Measurements from ENCODE around the gene UCMA.

Gene UCMA

GRCh38 chr10:13231808-13232207 is 2.4 kb downstream of the UCMA start:
- Histone ChIP-seq H3K9ac (ENCODE audit: low read depth, low read length) (no peak overlapping the region), H3K27ac (ENCODE audit: low read depth, low read length) (no peak overlapping the region), H3K9me3 (ENCODE audit: insufficient read depth, low read depth, low read length) (no peaks in the 10 kb centered on the region), H3K4me3 (ENCODE audit: low read length) (no peak overlapping the region), H3K36me3 (ENCODE audit: insufficient read depth, low read length) (no peaks in the 10 kb centered on the region), H3K27me3 (ENCODE audit: insufficient read depth, low read length) (no peaks in the 10 kb centered on the region), H3K4me1 (ENCODE audit: insufficient read depth, low read length) (peaks cover 22% of the 10 kb centered on the region; the same call in 1 of the 2 replicates)
- WGBS, result 86% methylated on average over 6 of the region's 6 CpGs

GRCh38 chr10:13231190-13231589 is 3.0 kb downstream of the UCMA start:
- Histone ChIP-seq H3K4me1 (ENCODE audit: insufficient read depth, low read length) (peaks cover 22% of the 10 kb centered on the region; the same call in 1 of the 2 replicates), H3K36me3 (ENCODE audit: insufficient read depth, low read length) (no peaks in the 10 kb centered on the region), H3K27ac (ENCODE audit: low read depth, low read length) (no peak overlapping the region), H3K27me3 (ENCODE audit: insufficient read depth, low read length) (no peaks in the 10 kb centered on the region), H3K9ac (ENCODE audit: low read depth, low read length) (no peak overlapping the region), H3K9me3 (ENCODE audit: insufficient read depth, low read depth, low read length) (no peaks in the 10 kb centered on the region), H3K4me3 (ENCODE audit: low read length) (no peak overlapping the region)
- 83% methylated on average over 9 of the region's 9 CpGs for WGBS

- H3K27me3 ChIP-seq (ENCODE audit: insufficient read depth, low read length), result no peaks in the 10 kb centered on the region
- no peak overlapping the region for H3K27ac ChIP-seq (ENCODE audit: low read depth, low read length)
- 88% methylated on average over 5 of the region's 5 CpGs for WGBS
- no peak overlapping the region for H3K9ac ChIP-seq (ENCODE audit: low read depth, low read length)
- H3K4me1 ChIP-seq (ENCODE audit: insufficient read depth, low read length), result peaks cover 11% of the 10 kb centered on the region; the same call in 1 of the 2 replicates
- H3K9me3 ChIP-seq (ENCODE audit: insufficient read depth, low read depth, low read length), result no peaks in the 10 kb centered on the region
- H3K4me3 ChIP-seq (ENCODE audit: low read length), result no peak overlapping the region
- no peaks in the 10 kb centered on the region for H3K36me3 ChIP-seq (ENCODE audit: insufficient read depth, low read length)
These were observed 7.1 kb downstream of the UCMA start for GRCh38 chr10:13227031-13227430.

- Histone ChIP-seq H3K27ac (ENCODE audit: low read depth, low read length) (no peak overlapping the region), H3K27me3 (ENCODE audit: insufficient read depth, low read length) (no peaks in the 10 kb centered on the region), H3K9ac (ENCODE audit: low read depth, low read length) (no peak overlapping the region), H3K9me3 (ENCODE audit: insufficient read depth, low read depth, low read length) (no peaks in the 10 kb centered on the region), H3K36me3 (ENCODE audit: insufficient read depth, low read length) (no peaks in the 10 kb centered on the region), H3K4me1 (ENCODE audit: insufficient read depth, low read length) (peaks cover 11% of the 10 kb centered on the region; the same call in 1 of the 2 replicates), H3K4me3 (ENCODE audit: low read length) (no peak overlapping the region)
- WGBS, result 85% methylated on average over 8 of the region's 8 CpGs
These were observed 8.6 kb downstream of the UCMA start for GRCh38 chr10:13225601-13226000.

- no peak overlapping the region for H3K27ac ChIP-seq (ENCODE audit: low read depth, low read length)
- 83% methylated on average over 11 of the region's 11 CpGs for WGBS
These were observed 9.8 kb downstream of the UCMA start for GRCh38 chr10:13224210-13224995.

GRCh38 chr10:13223241-13223640 is 10.9 kb downstream of the UCMA start:
- no peaks in the 10 kb centered on the region for H3K9me3 ChIP-seq (ENCODE audit: insufficient read depth, low read depth, low read length)
- H3K27me3 ChIP-seq (ENCODE audit: insufficient read depth, low read length), result no peaks in the 10 kb centered on the region
- no peak overlapping the region for H3K4me3 ChIP-seq (ENCODE audit: low read length)
- 96% methylated on average over 9 of the region's 9 CpGs for WGBS
- H3K9ac ChIP-seq (ENCODE audit: low read depth, low read length), result no peak overlapping the region
- H3K27ac ChIP-seq (ENCODE audit: low read depth, low read length), result no peak overlapping the region
- no peaks in the 10 kb centered on the region for H3K36me3 ChIP-seq (ENCODE audit: insufficient read depth, low read length)
- peaks cover 4% of the 10 kb centered on the region for H3K4me1 ChIP-seq (ENCODE audit: insufficient read depth, low read length)

More at GRCh38 chr10:13224210-13224995, 9.8 kb downstream of the UCMA start:
- H3K4me1 ChIP-seq (ENCODE audit: insufficient read depth, low read length), result peaks cover 5% of the 10 kb centered on the region
- no peaks in the 10 kb centered on the region for H3K27me3 ChIP-seq (ENCODE audit: insufficient read depth, low read length)
- no peak overlapping the region for H3K4me3 ChIP-seq (ENCODE audit: low read length)
- H3K9ac ChIP-seq (ENCODE audit: low read depth, low read length), result no peak overlapping the region
- no peaks in the 10 kb centered on the region for H3K9me3 ChIP-seq (ENCODE audit: insufficient read depth, low read depth, low read length)
- H3K36me3 ChIP-seq (ENCODE audit: insufficient read depth, low read length), result no peaks in the 10 kb centered on the region

GRCh38 chr10:13222566-13222965 is 11.6 kb downstream of the UCMA start:
- H3K27ac ChIP-seq (ENCODE audit: low read depth, low read length), result no peak overlapping the region
- H3K9ac ChIP-seq (ENCODE audit: low read depth, low read length), result no peak overlapping the region
- no peaks in the 10 kb centered on the region for H3K27me3 ChIP-seq (ENCODE audit: insufficient read depth, low read length)
- 94% methylated on average over 7 of the region's 7 CpGs for WGBS
- H3K4me1 ChIP-seq (ENCODE audit: insufficient read depth, low read length), result peaks cover 4% of the 10 kb centered on the region
- no peaks in the 10 kb centered on the region for H3K36me3 ChIP-seq (ENCODE audit: insufficient read depth, low read length)
- H3K9me3 ChIP-seq (ENCODE audit: insufficient read depth, low read depth, low read length), result no peaks in the 10 kb centered on the region
- no peak overlapping the region for H3K4me3 ChIP-seq (ENCODE audit: low read length)

GRCh38 chr10:13222151-13222550 is 12.0 kb downstream of the UCMA start:
- Histone ChIP-seq H3K4me3 (ENCODE audit: low read length) (no peak overlapping the region), H3K9me3 (ENCODE audit: insufficient read depth, low read depth, low read length) (no peaks in the 10 kb centered on the region), H3K4me1 (ENCODE audit: insufficient read depth, low read length) (peaks cover 4% of the 10 kb centered on the region), H3K27me3 (ENCODE audit: insufficient read depth, low read length) (no peaks in the 10 kb centered on the region), H3K9ac (ENCODE audit: low read depth, low read length) (no peak overlapping the region), H3K27ac (ENCODE audit: low read depth, low read length) (no peak overlapping the region), H3K36me3 (ENCODE audit: insufficient read depth, low read length) (no peaks in the 10 kb centered on the region)
- 91% methylated on average over 6 of the region's 6 CpGs for WGBS

GRCh38 chr10:13221572-13221971 is 12.6 kb downstream of the UCMA start:
- no peaks in the 10 kb centered on the region for H3K36me3 ChIP-seq (ENCODE audit: insufficient read depth, low read length)
- H3K27ac ChIP-seq (ENCODE audit: low read depth, low read length), result no peak overlapping the region
- no peaks in the 10 kb centered on the region for H3K9me3 ChIP-seq (ENCODE audit: insufficient read depth, low read depth, low read length)
- no peak overlapping the region for H3K9ac ChIP-seq (ENCODE audit: low read depth, low read length)
- peaks cover 4% of the 10 kb centered on the region for H3K4me1 ChIP-seq (ENCODE audit: insufficient read depth, low read length)
- no peak overlapping the region for H3K4me3 ChIP-seq (ENCODE audit: low read length)
- H3K27me3 ChIP-seq (ENCODE audit: insufficient read depth, low read length), result no peaks in the 10 kb centered on the region
- WGBS, result 96% methylated on average over 8 of the region's 8 CpGs

GRCh38 chr10:13219685-13220670 is 14.2 kb downstream of the UCMA start:
- WGBS, result 66% methylated on average over 12 of the region's 12 CpGs
- Histone ChIP-seq H3K4me1 (ENCODE audit: insufficient read depth, low read length) (peaks cover 4% of the 10 kb centered on the region), H3K9ac (ENCODE audit: low read depth, low read length) (no peak overlapping the region), H3K9me3 (ENCODE audit: insufficient read depth, low read depth, low read length) (no peaks in the 10 kb centered on the region), H3K36me3 (ENCODE audit: insufficient read depth, low read length) (peaks cover 7% of the 10 kb centered on the region; the same call in 1 of the 2 replicates), H3K27me3 (ENCODE audit: insufficient read depth, low read length) (no peaks in the 10 kb centered on the region), H3K27ac (ENCODE audit: low read depth, low read length) (peak overlapping the region; percentile 32; the same call in 1 of the 2 replicates), H3K4me3 (ENCODE audit: low read length) (no peak overlapping the region)

GRCh38 chr10:13218878-13219277 is 15.3 kb downstream of the UCMA start:
- 89% methylated on average over 4 of the region's 4 CpGs for WGBS
- H3K9ac ChIP-seq (ENCODE audit: low read depth, low read length), result no peak overlapping the region
- H3K4me3 ChIP-seq (ENCODE audit: low read length), result no peak overlapping the region
- peaks cover 4% of the 10 kb centered on the region for H3K4me1 ChIP-seq (ENCODE audit: insufficient read depth, low read length)
- no peak overlapping the region for H3K27ac ChIP-seq (ENCODE audit: low read depth, low read length)
- H3K27me3 ChIP-seq (ENCODE audit: insufficient read depth, low read length), result no peaks in the 10 kb centered on the region
- H3K36me3 ChIP-seq (ENCODE audit: insufficient read depth, low read length), result peaks cover 10% of the 10 kb centered on the region; the same call in 1 of the 2 replicates
- H3K9me3 ChIP-seq (ENCODE audit: insufficient read depth, low read depth, low read length), result no peaks in the 10 kb centered on the region

Data from HUES64 (cell line).